B cell (primary cell): ENCODE measurements around the gene OR2G2.

Experiments used
- CTCF ChIP-seq: fragments of 200-600 bp; IDR thresholded peaks from one replicate; pipeline ENCODE4 v1.8.0; 2022; ENCODE audit warnings: antibody characterized with exemption, mild to moderate bottlenecking
- EZH2 ChIP-seq: IDR thresholded peaks from 2 replicates; pipeline ENCODE4 v1.6.1; 2012; ENCODE audit warnings: borderline replicate concordance, low read depth, mild to moderate bottlenecking, moderate library complexity, low read length; ENCODE audit not compliant: insufficient read depth, poor library complexity, severe bottlenecking

- TF ChIP-seq CTCF = no peak
- TF ChIP-seq EZH2 = no peak
Measured at GRCh38 chr1:247561711-247562110, 26.4 kb upstream of the OR2G2 start.
